OCI-M1 (cell line): ENCODE results near the gene SLC25A17.
"Not testable (repeated sequence)": the region's sequence is repeated elsewhere in the genome, so short reads cannot be mapped to it uniquely, and the experiment has no call there.

Source experiments
- DNase-seq: peaks from one replicate; lab custom pipeline; 2025; lab: John Stamatoyannopoulos, UW

Gene SLC25A17

DNA sequence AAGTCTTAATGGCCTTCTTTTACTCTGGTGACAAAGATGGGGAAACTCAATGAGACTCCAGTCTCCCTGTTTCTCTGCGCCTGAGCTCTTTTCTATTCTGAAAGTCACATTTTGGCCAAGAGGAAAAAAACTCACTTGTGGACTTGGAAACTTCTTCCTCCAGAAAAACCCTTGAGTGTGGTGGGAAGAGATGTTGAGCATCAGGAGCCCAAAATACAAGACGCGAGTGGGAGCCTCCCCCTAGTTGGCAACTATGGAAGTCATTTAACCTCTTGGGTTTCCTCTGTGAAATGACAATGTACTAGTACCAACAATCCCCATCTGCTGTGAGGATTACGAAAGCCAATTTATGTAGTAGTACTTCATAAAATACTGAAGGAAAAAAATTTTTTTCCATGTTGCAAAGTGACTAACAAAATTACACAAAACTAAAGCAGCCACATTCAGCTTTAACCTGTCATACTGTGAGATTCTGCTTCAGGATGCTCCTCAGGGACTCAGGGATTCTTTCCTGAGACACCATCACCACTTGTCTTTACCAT lies 524 bp upstream of the SLC25A17 start:
- peak; percentile 68 for DNase-seq

GRCh38 chr22:40818192-40818746 lies 877 bp downstream of the SLC25A17 start:
- peak; percentile 75 for DNase-seq

DNA sequence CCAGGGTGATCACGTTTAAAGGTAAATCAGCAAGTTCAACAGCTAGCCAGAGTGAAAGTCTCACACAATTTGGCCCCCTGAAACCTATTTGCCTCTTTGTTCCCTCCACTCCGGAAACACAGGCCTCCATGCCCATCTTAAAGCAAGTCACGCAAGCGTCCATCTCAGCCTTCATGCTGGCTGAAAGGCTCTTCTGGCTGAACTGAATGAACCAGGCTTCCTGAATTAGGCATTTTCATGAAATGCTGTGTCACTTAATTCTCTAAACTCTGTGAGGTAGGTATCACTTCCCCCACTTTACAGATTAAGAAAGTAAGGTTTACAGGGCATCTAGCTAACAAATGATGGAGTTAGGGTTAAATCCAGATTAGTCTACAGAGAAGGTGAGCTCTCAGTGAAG lies 1.4 kb downstream of the SLC25A17 start:
- DNase-seq, result peak; percentile 58

DNA sequence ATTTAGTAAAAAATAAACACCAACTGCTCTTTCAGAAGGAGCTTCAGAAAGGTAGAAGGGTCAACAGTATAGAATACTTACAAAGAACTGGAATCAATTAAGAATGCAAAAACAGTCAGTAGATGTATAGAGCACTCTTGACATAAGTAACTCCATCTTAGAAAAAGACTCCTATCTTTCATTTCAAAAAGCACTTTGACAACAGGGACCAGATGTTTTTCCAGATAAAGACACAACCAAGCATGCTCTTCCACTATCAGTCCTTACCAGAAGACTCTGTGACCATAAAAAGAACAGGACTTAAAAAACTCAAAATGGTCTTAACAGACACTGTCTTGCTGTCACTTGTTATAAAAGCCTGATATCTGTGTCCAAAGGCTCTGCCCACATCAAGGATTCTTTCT lies 5.2 kb downstream of the SLC25A17 start:
- peak; percentile 96 for DNase-seq

GRCh38 chr22:40808018-40808841 lies 10.9 kb downstream of the SLC25A17 start:
- no peak for DNase-seq

- no peak for DNase-seq
Observed at GRCh38 chr22:40806711-40807110, 12.4 kb downstream of the SLC25A17 start.

DNA sequence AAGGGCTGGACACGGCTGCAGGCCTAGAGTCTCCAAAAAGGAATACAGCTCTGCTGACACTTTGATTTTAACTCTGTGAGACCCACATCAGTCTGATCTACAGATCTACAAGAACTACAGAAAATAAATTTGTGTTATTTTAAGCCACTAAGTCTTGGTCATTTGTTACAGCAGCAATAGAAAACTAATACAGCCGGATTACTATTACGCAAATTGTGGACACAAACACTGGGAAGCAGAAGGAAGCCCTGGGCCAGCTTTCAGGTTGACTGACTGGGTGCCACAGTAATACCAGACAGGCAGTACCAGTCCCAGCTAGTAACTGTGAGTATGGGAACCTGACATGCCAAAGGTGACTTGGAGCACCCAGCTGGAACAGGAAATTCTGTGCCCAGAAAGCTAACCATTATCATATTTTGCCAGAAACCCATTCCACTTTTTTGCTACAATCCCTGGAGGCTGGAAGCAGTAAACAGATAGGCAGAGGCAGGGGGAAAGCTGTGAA lies 13.4 kb downstream of the SLC25A17 start:
- no peak for DNase-seq

GRCh38 chr22:40805239-40805638 lies 13.9 kb downstream of the SLC25A17 start:
- no peak for DNase-seq

GRCh38 chr22:40803321-40803720 lies 15.8 kb downstream of the SLC25A17 start:
- no peak for DNase-seq

GRCh38 chr22:40799008-40799407 lies 20.1 kb downstream of the SLC25A17 start:
- no peak for DNase-seq

DNA sequence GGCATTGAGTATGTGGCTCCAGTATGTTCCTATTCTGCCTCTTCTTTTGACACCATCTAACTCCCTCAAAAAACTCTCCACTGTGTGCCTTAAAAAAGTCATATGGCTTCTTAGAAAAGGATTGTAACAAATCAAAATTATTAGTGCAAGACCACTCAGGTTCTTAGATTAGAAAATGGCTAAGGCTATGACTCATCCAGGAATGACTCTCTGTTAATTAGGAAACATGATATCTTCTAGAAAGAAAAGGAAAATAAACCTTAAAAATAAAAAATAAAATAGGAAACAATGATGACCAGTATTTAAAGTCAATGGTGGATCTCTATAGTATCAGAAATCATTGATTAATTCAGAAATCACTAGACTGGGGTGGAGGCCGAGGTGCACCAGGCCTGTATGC lies 21.7 kb downstream of the SLC25A17 start:
- no peak for DNase-seq

DNA sequence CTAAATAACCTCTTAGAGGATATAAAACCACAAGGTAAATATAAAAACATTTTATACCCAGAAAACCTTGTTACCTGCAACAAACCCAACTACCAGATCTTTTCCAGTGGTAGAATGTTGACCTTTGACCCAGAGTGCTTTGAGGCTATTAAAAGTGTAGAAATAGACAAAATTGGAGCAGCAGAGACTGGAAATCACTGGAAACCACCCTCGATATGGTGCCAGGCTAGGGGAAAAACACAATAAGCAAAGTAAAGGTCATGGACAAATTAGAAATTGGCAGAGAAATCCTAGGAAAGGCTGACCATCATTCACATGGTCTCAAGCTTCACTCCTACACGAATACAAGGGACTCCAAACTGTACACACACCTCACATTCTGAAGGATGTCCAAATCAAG lies 26.7 kb downstream of the SLC25A17 start:
- DNase-seq, result no peak

DNA sequence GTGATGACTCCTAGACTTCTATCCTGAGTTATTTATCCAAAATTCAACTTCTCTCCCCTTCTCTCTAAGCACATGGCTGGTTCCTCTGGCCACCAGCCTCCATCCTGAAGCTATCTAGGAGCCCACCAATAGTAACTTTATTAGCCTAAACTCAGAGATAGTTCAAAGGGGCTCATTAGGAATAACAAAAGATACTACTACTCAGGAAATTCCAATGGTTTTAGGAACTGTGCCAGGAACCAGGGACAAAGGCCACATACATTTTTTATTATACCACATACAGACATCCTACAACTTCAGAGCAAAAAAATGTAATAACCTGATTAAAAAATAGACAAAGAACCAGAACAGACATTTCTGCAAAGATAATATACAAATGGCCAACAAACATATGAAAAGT lies 27.9 kb downstream of the SLC25A17 start:
- DNase-seq, result no peak

GRCh38 chr22:40789131-40789530 lies 30.0 kb downstream of the SLC25A17 start:
- no peak for DNase-seq

DNA sequence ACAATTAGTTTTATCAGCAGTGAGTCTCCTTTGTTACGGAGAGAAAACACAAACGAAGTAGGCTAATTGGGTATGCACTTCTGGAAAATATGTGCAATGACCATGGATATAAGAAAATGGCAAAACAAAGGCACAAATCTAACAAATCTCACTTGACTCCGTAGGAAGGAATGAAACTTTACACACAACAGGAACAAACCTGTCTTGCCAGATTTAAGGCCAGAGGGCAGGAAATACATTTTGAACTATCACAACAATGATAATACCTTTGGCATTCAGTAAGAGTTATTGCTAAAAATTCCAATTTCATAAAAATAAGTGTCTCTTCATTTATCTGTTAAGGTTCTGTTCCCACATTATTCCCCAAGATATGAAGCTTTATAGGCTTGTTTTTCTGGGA lies 36.6 kb downstream of the SLC25A17 start:
- DNase-seq, result no peak

DNA sequence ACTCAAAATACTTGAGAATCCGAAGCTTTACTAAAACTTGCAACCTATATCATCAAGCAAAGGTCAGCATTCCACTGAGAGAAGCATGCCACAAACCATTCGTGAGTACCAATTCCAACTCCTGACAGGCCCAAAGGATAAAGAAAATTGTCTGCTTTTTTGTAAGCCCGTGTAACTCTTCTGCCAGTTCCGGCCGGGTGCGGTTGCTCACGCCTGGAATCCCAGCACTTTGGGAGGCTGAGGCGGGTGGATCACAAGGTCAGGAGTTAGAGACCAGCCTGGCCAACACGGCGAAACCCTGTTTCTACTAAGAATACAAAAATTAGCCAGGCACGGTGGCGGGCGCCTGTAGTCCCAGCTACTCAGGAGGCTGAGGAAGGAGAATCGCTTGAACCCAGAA lies 37.4 kb downstream of the SLC25A17 start:
- DNase-seq, result not testable (repeated sequence)

- DNase-seq, result no peak
Observed at GRCh38 chr22:40769761-40770160, 49.4 kb downstream of the SLC25A17 start.

GRCh38 chr22:40768206-40768605 lies 50.9 kb downstream of the SLC25A17 start:
- no peak for DNase-seq

- DNase-seq, result no peak
Observed at GRCh38 chr22:40766956-40767355, 52.2 kb downstream of the SLC25A17 start.

GRCh38 chr22:40764763-40765441 lies 54.2 kb downstream of the SLC25A17 start:
- no peak for DNase-seq

DNA sequence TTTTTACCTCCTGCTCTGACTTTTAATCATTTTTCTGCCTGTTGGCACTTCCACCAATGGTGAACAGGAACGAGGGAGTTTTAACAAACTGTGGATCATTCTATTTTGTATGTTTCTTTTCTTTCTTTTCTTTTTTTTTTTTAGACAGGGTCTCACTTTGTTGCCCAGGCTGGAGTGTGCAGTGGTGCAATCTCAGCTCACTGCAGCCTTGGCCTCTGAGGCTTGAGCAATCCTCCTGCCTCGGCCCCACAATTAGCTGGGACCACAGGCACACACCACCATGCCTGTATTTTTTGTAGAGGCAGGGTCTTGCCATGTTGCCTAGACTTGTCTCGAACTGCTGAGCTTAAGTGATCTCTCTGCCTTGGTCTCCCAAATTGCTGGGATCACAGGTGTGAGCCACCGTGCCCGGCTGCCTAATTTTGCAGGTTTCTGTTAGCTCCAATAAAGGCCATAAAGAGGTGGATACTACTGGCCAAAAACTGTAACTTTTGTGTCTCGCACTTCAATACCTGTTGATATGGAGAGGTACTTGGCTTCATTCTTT lies 59.8 kb downstream of the SLC25A17 start:
- DNase-seq, result no peak

- DNase-seq, result not testable (repeated sequence)
Observed at GRCh38 chr22:40758851-40759250, 60.3 kb downstream of the SLC25A17 start.
